ENCODE results near the gene PPP4R3A.

- TF ChIP-seq, protein P1, sequence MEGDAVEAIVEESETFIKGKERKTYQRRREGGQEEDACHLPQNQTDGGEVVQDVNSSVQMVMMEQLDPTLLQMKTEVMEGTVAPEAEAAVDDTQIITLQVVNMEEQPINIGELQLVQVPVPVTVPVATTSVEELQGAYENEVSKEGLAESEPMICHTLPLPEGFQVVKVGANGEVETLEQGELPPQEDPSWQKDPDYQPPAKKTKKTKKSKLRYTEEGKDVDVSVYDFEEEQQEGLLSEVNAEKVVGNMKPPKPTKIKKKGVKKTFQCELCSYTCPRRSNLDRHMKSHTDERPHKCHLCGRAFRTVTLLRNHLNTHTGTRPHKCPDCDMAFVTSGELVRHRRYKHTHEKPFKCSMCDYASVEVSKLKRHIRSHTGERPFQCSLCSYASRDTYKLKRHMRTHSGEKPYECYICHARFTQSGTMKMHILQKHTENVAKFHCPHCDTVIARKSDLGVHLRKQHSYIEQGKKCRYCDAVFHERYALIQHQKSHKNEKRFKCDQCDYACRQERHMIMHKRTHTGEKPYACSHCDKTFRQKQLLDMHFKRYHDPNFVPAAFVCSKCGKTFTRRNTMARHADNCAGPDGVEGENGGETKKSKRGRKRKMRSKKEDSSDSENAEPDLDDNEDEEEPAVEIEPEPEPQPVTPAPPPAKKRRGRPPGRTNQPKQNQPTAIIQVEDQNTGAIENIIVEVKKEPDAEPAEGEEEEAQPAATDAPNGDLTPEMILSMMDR (conservative IDR thresholded peaks at IDR 0.05; ENCODE audit: low read depth, low read length) = no peak
- no peak for TF ChIP-seq EZH2 (IDR thresholded peaks at IDR 0.05; ENCODE audit: borderline replicate concordance, low read depth, low read length, poor library complexity, severe bottlenecking)
Observed at GRCh38 chr14:91439345-91439744, 70.8 kb downstream of the PPP4R3A start.
